ENCODE data around the gene ZDHHC7. TPM values are rescaled to one million over a fixed set of nuclear protein-coding genes. Genes with fewer than 3 reads are reported as not detected.

The ZDHHC7 gene
- total RNA-seq, 1 donor from 2014 or later = 59.2 TPM

DNA sequence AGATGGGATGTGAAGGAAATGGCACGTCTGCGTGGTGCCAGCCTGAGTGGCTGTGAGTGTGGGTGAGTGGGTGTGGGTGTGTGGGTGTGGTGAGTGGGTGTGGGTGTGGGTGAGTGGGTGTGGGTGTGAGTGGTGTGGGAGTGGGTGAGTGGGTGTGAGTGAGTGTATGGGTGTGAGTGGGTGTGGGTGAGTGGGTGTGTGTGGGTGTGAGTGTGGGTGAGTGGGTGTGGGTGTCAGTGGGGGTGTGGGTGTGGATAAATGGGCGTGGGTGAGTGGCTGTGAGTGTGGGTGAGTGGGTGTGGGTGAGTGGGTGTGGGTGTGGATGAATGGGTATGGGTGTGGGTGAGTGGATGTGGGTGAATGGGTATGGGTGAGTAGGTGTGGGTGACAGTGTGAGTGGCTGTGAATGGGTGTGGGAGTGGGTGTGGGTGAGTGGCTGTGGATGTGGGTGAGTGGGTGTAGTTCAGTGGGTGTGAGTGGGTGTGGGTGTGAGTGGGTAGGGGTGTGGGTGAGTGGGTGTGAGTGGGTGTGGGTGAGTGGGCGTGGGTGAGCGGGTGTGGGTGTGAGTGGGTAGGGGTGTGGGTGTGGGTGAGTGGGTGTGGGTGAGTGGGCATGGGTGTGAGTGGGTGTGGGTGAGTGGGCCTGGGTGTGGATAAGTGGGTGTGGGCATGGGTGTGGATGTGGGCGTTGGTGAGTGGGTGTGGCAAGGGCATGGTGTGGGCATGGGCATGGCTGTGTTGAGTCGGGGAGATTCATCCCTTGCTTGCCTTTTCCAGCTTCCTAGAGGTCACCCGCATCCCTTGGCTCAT is 80.8 kb downstream of the ZDHHC7 start:
- no peak overlapping the region for H3K4me3 ChIP-seq (ENCODE audit: insufficient read depth, low read depth, low read length)
- no peak overlapping the region for H3K9ac ChIP-seq (ENCODE audit: low read length)
- H3K79me2 ChIP-seq (ENCODE audit: insufficient read depth, low read length) = no peaks in the 10 kb centered on the region
- H3K27me3 ChIP-seq (ENCODE audit: insufficient read depth, low read length) = no peaks in the 10 kb centered on the region
- H3K4me3 Mint-ChIP-seq (ENCODE audit: unreplicated experiment) = no peak overlapping the region
- H3K9me3 ChIP-seq (ENCODE audit: insufficient read depth, low read depth, low read length) = no peaks in the 10 kb centered on the region
- H2AFZ ChIP-seq (ENCODE audit: low read depth, low read length) = no peak overlapping the region
- no peak for TF ChIP-seq EZH2 (IDR thresholded peaks at IDR 0.05; ENCODE audit: insufficient read depth, low read length)
- TF ChIP-seq, protein P1, sequence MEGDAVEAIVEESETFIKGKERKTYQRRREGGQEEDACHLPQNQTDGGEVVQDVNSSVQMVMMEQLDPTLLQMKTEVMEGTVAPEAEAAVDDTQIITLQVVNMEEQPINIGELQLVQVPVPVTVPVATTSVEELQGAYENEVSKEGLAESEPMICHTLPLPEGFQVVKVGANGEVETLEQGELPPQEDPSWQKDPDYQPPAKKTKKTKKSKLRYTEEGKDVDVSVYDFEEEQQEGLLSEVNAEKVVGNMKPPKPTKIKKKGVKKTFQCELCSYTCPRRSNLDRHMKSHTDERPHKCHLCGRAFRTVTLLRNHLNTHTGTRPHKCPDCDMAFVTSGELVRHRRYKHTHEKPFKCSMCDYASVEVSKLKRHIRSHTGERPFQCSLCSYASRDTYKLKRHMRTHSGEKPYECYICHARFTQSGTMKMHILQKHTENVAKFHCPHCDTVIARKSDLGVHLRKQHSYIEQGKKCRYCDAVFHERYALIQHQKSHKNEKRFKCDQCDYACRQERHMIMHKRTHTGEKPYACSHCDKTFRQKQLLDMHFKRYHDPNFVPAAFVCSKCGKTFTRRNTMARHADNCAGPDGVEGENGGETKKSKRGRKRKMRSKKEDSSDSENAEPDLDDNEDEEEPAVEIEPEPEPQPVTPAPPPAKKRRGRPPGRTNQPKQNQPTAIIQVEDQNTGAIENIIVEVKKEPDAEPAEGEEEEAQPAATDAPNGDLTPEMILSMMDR (IDR thresholded peaks at IDR 0.05; ENCODE audit: insufficient read depth, low read depth, low read length) = no peak
- H3K36me3 Mint-ChIP-seq (ENCODE audit: low read depth, unreplicated experiment) = no peaks in the 10 kb centered on the region
- H3K4me1 ChIP-seq (ENCODE audit: insufficient read depth, low read length) = no peaks in the 10 kb centered on the region
- H3K4me2 ChIP-seq (ENCODE audit: low read length) = no peak overlapping the region
- no peaks in the 10 kb centered on the region for H4K20me1 ChIP-seq (ENCODE audit: insufficient read depth, low read length)
- H3K27ac Mint-ChIP-seq (ENCODE audit: unreplicated experiment) = no peak overlapping the region
- H3K27ac ChIP-seq (ENCODE audit: low read depth, low read length) = no peak overlapping the region
- peaks cover 15% of the 10 kb centered on the region for H3K4me1 Mint-ChIP-seq (ENCODE audit: low read depth, unreplicated experiment)
- peaks cover 4% of the 10 kb centered on the region for H3K9me3 Mint-ChIP-seq (ENCODE audit: unreplicated experiment)
- H3K36me3 ChIP-seq (ENCODE audit: insufficient read depth, low read length) = no peaks in the 10 kb centered on the region
- DNase-seq (ENCODE audit: low read depth) = no peak
- FAIRE-seq = no peak
- H3K27me3 Mint-ChIP-seq (ENCODE audit: low read depth, unreplicated experiment) = peaks cover 21% of the 10 kb centered on the region

- no peaks in the 10 kb centered on the region for H3K36me3 ChIP-seq (ENCODE audit: insufficient read depth, low read length)
- no peak overlapping the region for H2AFZ ChIP-seq (ENCODE audit: low read depth, low read length)
- no peaks in the 10 kb centered on the region for H3K79me2 ChIP-seq (ENCODE audit: insufficient read depth, low read length)
- DNase-seq (ENCODE audit: low read depth) (no peak), FAIRE-seq (no peak)
- Mint-ChIP-seq H3K27me3 (ENCODE audit: low read depth, unreplicated experiment) (peaks cover 23% of the 10 kb centered on the region), H3K27ac (ENCODE audit: unreplicated experiment) (no peak overlapping the region), H3K9me3 (ENCODE audit: unreplicated experiment) (peaks cover 4% of the 10 kb centered on the region), H3K36me3 (ENCODE audit: low read depth, unreplicated experiment) (no peaks in the 10 kb centered on the region), H3K4me3 (ENCODE audit: unreplicated experiment) (no peak overlapping the region), H3K4me1 (ENCODE audit: low read depth, unreplicated experiment) (peaks cover 15% of the 10 kb centered on the region)
- no peak overlapping the region for H3K9ac ChIP-seq (ENCODE audit: low read length)
- H3K4me2 ChIP-seq (ENCODE audit: low read length) = no peak overlapping the region
- no peaks in the 10 kb centered on the region for H3K4me1 ChIP-seq (ENCODE audit: insufficient read depth, low read length)
- no peaks in the 10 kb centered on the region for H4K20me1 ChIP-seq (ENCODE audit: insufficient read depth, low read length)
- no peaks in the 10 kb centered on the region for H3K9me3 ChIP-seq (ENCODE audit: insufficient read depth, low read depth, low read length)
- H3K27me3 ChIP-seq (ENCODE audit: insufficient read depth, low read length) = no peaks in the 10 kb centered on the region
- no peak overlapping the region for H3K4me3 ChIP-seq (ENCODE audit: insufficient read depth, low read depth, low read length)
- H3K27ac ChIP-seq (ENCODE audit: low read depth, low read length) = no peak overlapping the region
- TF ChIP-seq, protein P1 (IDR thresholded peaks at IDR 0.05; ENCODE audit: insufficient read depth, low read depth, low read length) = no peak
- TF ChIP-seq EZH2 (IDR thresholded peaks at IDR 0.05; ENCODE audit: insufficient read depth, low read length) = no peak
These were observed 81.7 kb downstream of the ZDHHC7 start for GRCh38 chr16:84929421-84930297.

All from astrocyte (in vitro differentiated cells and primary cell).